Fibroblast of lung (primary cell): Measurements from ENCODE around the gene EMC6. TPM values are rescaled to one million over a fixed set of nuclear protein-coding genes. Genes with fewer than 3 reads are reported as not detected.

Experiments
- DNase-seq, 2 donors: peaks; one replicate each; pipeline versions ENCODE4 v3.0.0 to v3.0.0-alpha.2; 2010; ENCODE audit warnings: low read depth in 2 of 2
- H2AFZ ChIP-seq: 2 replicates; pipeline ENCODE4 v1.5.1; 2012; ENCODE audit warnings: low read length, control low read depth, inconsistent platforms
- H3K27ac ChIP-seq: 2 replicates; pipeline ENCODE4 v1.5.1; 2011; ENCODE audit warnings: low read length, control low read depth; ENCODE audit not compliant: insufficient read depth
- H3K27me3 ChIP-seq: 2 replicates; pipeline ENCODE4 v1.5.1; 2011; ENCODE audit warnings: mild to moderate bottlenecking, low read length; ENCODE audit not compliant: control insufficient read depth, insufficient read depth
- H3K36me3 ChIP-seq: 2 replicates; pipeline ENCODE4 v1.5.1; 2011; ENCODE audit warnings: low read length; ENCODE audit not compliant: control insufficient read depth, insufficient read depth
- H3K4me1 ChIP-seq: 2 replicates; pipeline ENCODE4 v1.5.1; 2011; ENCODE audit warnings: low read length; ENCODE audit not compliant: control insufficient read depth, insufficient read depth; ENCODE audit errors: extremely low read depth
- H3K4me2 ChIP-seq: 2 replicates; pipeline ENCODE4 v1.5.1; 2011; ENCODE audit warnings: low read length, control low read depth; ENCODE audit not compliant: insufficient read depth; ENCODE audit errors: extremely low read depth
- H3K4me3 ChIP-seq, 4 experiments: fragments of 200-600 bp in 1 of 4; sonication (generic) in 1 of 4; replicated peaks in 1 of 4; 2 replicates each; pipeline ENCODE4 v1.5.1; 2011 to 2016; ENCODE audit warnings: low read length in 4 of 4, low read depth in 3 of 4, mild to moderate bottlenecking in 3 of 4, control low read depth in 2 of 4, inconsistent platforms in 1 of 4, mixed read lengths in 1 of 4; ENCODE audit not compliant: insufficient read depth in 1 of 4; ENCODE audit errors: control extremely low read depth in 1 of 4
- H3K79me2 ChIP-seq: 2 replicates; pipeline ENCODE4 v1.5.1; 2012; ENCODE audit warnings: mild to moderate bottlenecking, low read length, inconsistent platforms; ENCODE audit not compliant: control insufficient read depth, insufficient read depth
- H3K9ac ChIP-seq: 2 replicates; pipeline ENCODE4 v1.5.1; 2011; ENCODE audit warnings: mild to moderate bottlenecking, low read length, control low read depth; ENCODE audit not compliant: insufficient read depth
- H3K9me3 ChIP-seq: 2 replicates; pipeline ENCODE4 v1.5.1; 2012; ENCODE audit warnings: low read depth, low read length; ENCODE audit not compliant: control insufficient read depth, insufficient read depth
- H4K20me1 ChIP-seq: 2 replicates; pipeline ENCODE4 v1.5.1; 2011; ENCODE audit warnings: low read length; ENCODE audit not compliant: control insufficient read depth, insufficient read depth; ENCODE audit errors: extremely low read depth
- EZH2 ChIP-seq: IDR thresholded peaks from 2 replicates; pipeline ENCODE4 v1.5.1; 2012; ENCODE audit warnings: low read length, control low read depth, mild to moderate bottlenecking; ENCODE audit errors: missing control alignments
- polyA plus RNA-seq, 2 donors: library from polyadenylated mRNA; depleted of rRNA in 1 of 2; stranded (reverse) in 1 of 2; unstranded in 1 of 2; fragments of >200 nt; gene quantifications; 2 replicates each; pipeline ENCODE4 v1.2.1, GENCODE V29; 2011 to 2012; ENCODE audit warnings: missing spikeins in 1 of 2
- total RNA-seq: library from RNA; depleted of rRNA; stranded (reverse); fragments of >200 nt; gene quantifications from 2 replicates; pipeline ENCODE4 v1.2.1, GENCODE V29; 2014
- TF ChIP-seq, protein P1 (sequence below), 2 donors: IDR thresholded peaks in 1 of 2; conservative IDR thresholded peaks in 1 of 2; 1 replicate in 1 of 2; 2 replicates in 1 of 2; pipeline ENCODE4 v1.5.1; 2011 to 2012; ENCODE audit warnings: low read length in 2 of 2, control low read depth in 1 of 2, inconsistent platforms in 1 of 2, low read depth in 1 of 2, mild to moderate bottlenecking in 1 of 2

Gene EMC6
- total and polyA plus RNA-seq, 2 donors (not counting 1 experiment from before 2014, with no cell fraction given): 15.4 to 20.6 TPM

DNA sequence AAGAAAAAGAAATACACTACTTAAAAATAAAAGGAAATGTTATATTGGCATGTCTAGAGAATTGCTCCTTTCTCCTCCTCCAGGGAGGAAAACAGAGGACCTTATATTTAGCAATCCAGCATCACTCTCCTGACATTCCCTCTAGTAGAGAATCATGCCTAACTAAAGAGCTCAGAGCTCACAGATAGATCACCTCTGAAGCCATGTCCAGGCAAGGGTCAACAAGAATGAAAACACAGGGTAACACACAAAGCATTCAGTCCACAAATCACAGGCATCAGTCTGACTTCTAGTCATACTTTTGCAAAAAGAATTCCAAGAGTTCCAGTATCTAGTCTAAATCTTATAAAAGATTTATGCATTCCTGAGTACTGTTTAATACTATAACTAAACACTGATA is 50.7 kb downstream of the EMC6 start:
- no peak overlapping the region for H3K27ac ChIP-seq
- TF ChIP-seq, protein P1, sequence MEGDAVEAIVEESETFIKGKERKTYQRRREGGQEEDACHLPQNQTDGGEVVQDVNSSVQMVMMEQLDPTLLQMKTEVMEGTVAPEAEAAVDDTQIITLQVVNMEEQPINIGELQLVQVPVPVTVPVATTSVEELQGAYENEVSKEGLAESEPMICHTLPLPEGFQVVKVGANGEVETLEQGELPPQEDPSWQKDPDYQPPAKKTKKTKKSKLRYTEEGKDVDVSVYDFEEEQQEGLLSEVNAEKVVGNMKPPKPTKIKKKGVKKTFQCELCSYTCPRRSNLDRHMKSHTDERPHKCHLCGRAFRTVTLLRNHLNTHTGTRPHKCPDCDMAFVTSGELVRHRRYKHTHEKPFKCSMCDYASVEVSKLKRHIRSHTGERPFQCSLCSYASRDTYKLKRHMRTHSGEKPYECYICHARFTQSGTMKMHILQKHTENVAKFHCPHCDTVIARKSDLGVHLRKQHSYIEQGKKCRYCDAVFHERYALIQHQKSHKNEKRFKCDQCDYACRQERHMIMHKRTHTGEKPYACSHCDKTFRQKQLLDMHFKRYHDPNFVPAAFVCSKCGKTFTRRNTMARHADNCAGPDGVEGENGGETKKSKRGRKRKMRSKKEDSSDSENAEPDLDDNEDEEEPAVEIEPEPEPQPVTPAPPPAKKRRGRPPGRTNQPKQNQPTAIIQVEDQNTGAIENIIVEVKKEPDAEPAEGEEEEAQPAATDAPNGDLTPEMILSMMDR (conservative IDR thresholded peaks at IDR 0.05 in 1 of 2, IDR thresholded peaks at IDR 0.05 in 1 of 2; ENCODE audit: low read depth in 1 of 2, low read length in 2 of 2): no peak
- no peak for TF ChIP-seq EZH2

More for the DNA sequence above, 50.7 kb downstream of the EMC6 start:
- Histone ChIP-seq H3K4me1 (peaks cover 12% of the 10 kb centered on the region), H3K9ac (no peak overlapping the region), H3K27me3 (no peaks in the 10 kb centered on the region), H3K4me3 (no peak overlapping the region), H3K79me2 (peaks cover 13% of the 10 kb centered on the region), H3K4me2 (no peak overlapping the region), H3K36me3 (peaks cover 6% of the 10 kb centered on the region), H2AFZ (no peak overlapping the region), H4K20me1 (no peaks in the 10 kb centered on the region), H3K9me3 (no peaks in the 10 kb centered on the region)
- peak in 1 of 2 donors; percentile 26 for DNase-seq

Other genes starting within 250 kb of the EMC6 start
- not detected in 2 replicates for gene OR1E2, start 235.0 kb upstream of the EMC6 start, total RNA-seq
- gene OR1E2, start 235.0 kb upstream of the EMC6 start, polyA plus RNA-seq: not detected in 2 replicates
- gene SPATA22, start 197.0 kb upstream of the EMC6 start, total RNA-seq: 0.17 and 0.51 TPM in 2 replicates
- gene SPATA22, start 197.0 kb upstream of the EMC6 start, polyA plus RNA-seq: 0.33 and 0.63 TPM in 2 replicates
- gene ASPA, start 192.8 kb upstream of the EMC6 start, total RNA-seq: 4.6 and 5.4 TPM in 2 replicates
- 1.3 and 1.7 TPM in 2 replicates for gene ASPA, start 192.8 kb upstream of the EMC6 start, polyA plus RNA-seq
- 0.77 and 0.99 TPM in 2 replicates for gene TRPV3, start 111.0 kb upstream of the EMC6 start, total RNA-seq
- gene TRPV3, start 111.0 kb upstream of the EMC6 start, polyA plus RNA-seq: 0.20 and 0.50 TPM in 2 replicates
- gene TRPV1, start 59.4 kb upstream of the EMC6 start, total RNA-seq: 2.3 and 2.8 TPM in 2 replicates
- gene TRPV1, start 59.4 kb upstream of the EMC6 start, polyA plus RNA-seq: 0.60 and 0.89 TPM in 2 replicates
- 5.6 and 8.9 TPM in 2 replicates for gene SHPK, start 32.6 kb upstream of the EMC6 start, total RNA-seq
- gene SHPK, start 32.6 kb upstream of the EMC6 start, polyA plus RNA-seq: 7.2 and 9.1 TPM in 2 replicates
- gene CTNS, start 32.1 kb upstream of the EMC6 start, total RNA-seq: 19.2 and 24.9 TPM in 2 replicates
- gene CTNS, start 32.1 kb upstream of the EMC6 start, polyA plus RNA-seq: 9.6 and 10.4 TPM in 2 replicates
- gene TAX1BP3, start 234 bp upstream of the EMC6 start, total RNA-seq: 105 and 141 TPM in 2 replicates
- 121 and 149 TPM in 2 replicates for gene TAX1BP3, start 234 bp upstream of the EMC6 start, polyA plus RNA-seq
- 0.99 and 1.0 TPM in 2 replicates for gene P2RX5, start 27.3 kb downstream of the EMC6 start, total RNA-seq
- 0.79 and 1.1 TPM in 2 replicates for gene P2RX5, start 27.3 kb downstream of the EMC6 start, polyA plus RNA-seq
- 0.51 and 2.0 TPM in 2 replicates for gene HASPIN, start 55.1 kb downstream of the EMC6 start, total RNA-seq
- gene HASPIN, start 55.1 kb downstream of the EMC6 start, polyA plus RNA-seq: 1.5 and 4.9 TPM in 2 replicates
- 15.9 and 29.7 TPM in 2 replicates for gene ITGAE, start 132.4 kb downstream of the EMC6 start, total RNA-seq
- 72.5 and 76.6 TPM in 2 replicates for gene ITGAE, start 132.4 kb downstream of the EMC6 start, polyA plus RNA-seq
- 20.3 and 23.3 TPM in 2 replicates for gene NCBP3, start 177.4 kb downstream of the EMC6 start, total RNA-seq
- 20.4 and 20.6 TPM in 2 replicates for gene NCBP3, start 177.4 kb downstream of the EMC6 start, polyA plus RNA-seq
- gene CAMKK1, start 224.2 kb downstream of the EMC6 start, total RNA-seq: 1.8 and 2.5 TPM in 2 replicates
- 0.41 and 1.3 TPM in 2 replicates for gene CAMKK1, start 224.2 kb downstream of the EMC6 start, polyA plus RNA-seq
- under 0.01 TPM in 2 replicates for gene P2RX1, start 247.7 kb downstream of the EMC6 start, total RNA-seq
- 0.02 TPM in 1 of 2 replicates, not detected in the other for gene P2RX1, start 247.7 kb downstream of the EMC6 start, polyA plus RNA-seq